Immature natural killer cell (primary cell): ENCODE data around the gene CNIH3. TPM values are rescaled to one million over a fixed set of nuclear protein-coding genes. Genes with fewer than 3 reads are reported as not detected.
A peak's percentile ranks its signal among the peaks of the same experiment; 100 is the strongest.
"Not testable (repeated sequence)": the region's sequence is repeated elsewhere in the genome, so short reads cannot be mapped to it uniquely, and the experiment has no call there.

Experiments
- DNase-seq, 3 donors: peaks; one replicate each; pipeline ENCODE4 v3.0.0; 2022; ENCODE audit warnings: mixed read lengths in 1 of 3
- H3K27ac Mint-ChIP-seq, 6 donors: one replicate each; pipeline ENCODE4 v1.8.0; 2020; ENCODE audit warnings: mixed read lengths in 6 of 6, mild to moderate bottlenecking in 5 of 6, inconsistent platforms in 4 of 6, moderate library complexity in 3 of 6
- H3K27me3 Mint-ChIP-seq, 3 donors: one replicate each; pipeline ENCODE4 v1.8.0; 2020 to 2021; ENCODE audit warnings: low read depth in 3 of 3, mild to moderate bottlenecking in 3 of 3, mixed read lengths in 3 of 3, moderate library complexity in 3 of 3, inconsistent platforms in 1 of 3
- H3K36me3 Mint-ChIP-seq, 3 donors: one replicate each; pipeline ENCODE4 v1.8.0; 2020; ENCODE audit warnings: mixed read lengths in 3 of 3, inconsistent platforms in 2 of 3, mild to moderate bottlenecking in 2 of 3
- H3K4me1 Mint-ChIP-seq, 2 donors: one replicate each; pipeline ENCODE4 v1.8.0; 2020; ENCODE audit warnings: inconsistent platforms in 2 of 2, mild to moderate bottlenecking in 2 of 2, mixed read lengths in 2 of 2, moderate library complexity in 1 of 2
- H3K4me3 Mint-ChIP-seq, 5 donors: one replicate each; pipeline ENCODE4 v1.8.0; 2020; ENCODE audit warnings: mild to moderate bottlenecking in 5 of 5, mixed read lengths in 5 of 5, inconsistent platforms in 3 of 5, moderate library complexity in 3 of 5
- H3K9me3 Mint-ChIP-seq, 6 donors: one replicate each; pipeline ENCODE4 v1.8.0; 2020; ENCODE audit warnings: mild to moderate bottlenecking in 6 of 6, mixed read lengths in 6 of 6, inconsistent platforms in 4 of 6, moderate library complexity in 3 of 6
- polyA plus RNA-seq, 3 donors: library from polyadenylated mRNA; unstranded; fragments of 300-500 nt; fragmentation: Illumina TruSeq; gene quantifications; one replicate each; pipeline ENCODE4 v1.2.3, GENCODE V29; 2021

CNIH3 gene
- polyA plus RNA-seq, result 1 to 10 TPM; 1.3 to 2.0 (median 1.7) TPM

DNA sequence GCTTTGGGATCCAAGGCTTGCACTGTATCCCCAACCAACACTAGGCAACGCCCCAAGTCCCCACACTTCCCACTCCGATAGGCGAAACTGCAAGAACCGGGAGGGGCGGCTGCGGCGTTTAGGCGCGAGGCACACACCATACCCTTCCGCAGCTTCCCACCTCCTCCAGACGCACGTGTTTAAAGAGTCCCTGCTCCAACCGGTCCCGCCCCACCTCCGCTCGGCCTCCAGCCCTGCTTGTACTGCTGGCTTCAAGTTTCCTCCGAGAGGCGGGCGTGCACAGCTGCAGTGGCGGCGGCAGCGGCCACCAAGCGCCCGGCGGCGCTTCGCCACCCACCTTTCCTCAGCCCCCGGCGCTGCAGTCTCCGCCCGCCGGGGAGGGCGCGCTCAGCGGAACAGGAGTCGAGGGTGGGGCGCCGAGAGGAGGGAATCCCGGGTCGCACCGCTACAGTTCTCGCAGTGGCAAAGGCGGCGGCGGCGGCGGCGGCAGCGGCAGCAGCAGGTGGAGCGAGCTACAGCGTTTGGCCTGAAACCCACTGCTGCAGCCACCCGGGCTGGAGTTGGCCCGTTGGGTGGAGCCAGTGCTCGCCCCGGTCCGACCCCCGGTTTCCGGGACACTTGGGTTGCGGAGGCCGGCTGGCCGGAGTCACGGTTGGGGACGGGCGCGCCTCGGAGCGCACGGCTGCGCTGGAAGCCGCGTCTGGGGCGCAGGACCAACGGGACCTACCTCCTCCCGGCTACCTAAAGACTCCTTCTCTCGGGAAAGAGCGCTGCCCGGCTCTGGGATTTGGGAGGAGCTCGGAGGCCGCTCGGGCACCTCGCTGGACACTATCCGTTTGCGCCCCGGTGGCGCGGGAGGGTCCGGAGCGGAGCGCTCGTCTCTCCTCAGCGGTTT, at the start of gene CNIH3:
TSS of gene CNIH3 (plus strand) at position 457 of the 895 bp plus-strand sequence. CDS start 858 bp downstream, outside the sequence.
- H3K36me3 Mint-ChIP-seq, result peaks cover 0 to 5% (median 0%) of the 10 kb centered on the region in 3 donors
- peaks cover 12 to 13% of the 10 kb centered on the region in 2 donors for H3K4me1 Mint-ChIP-seq
- H3K9me3 Mint-ChIP-seq, result no peaks in the 10 kb centered on the region
- H3K27ac Mint-ChIP-seq, result no peak within 1 kb of the TSS
- peak in 2 of 3 donors; percentile 29 to 31 for DNase-seq
- H3K27me3 Mint-ChIP-seq, result peaks cover 12 to 46% (median 15%) of the 10 kb centered on the region in 3 donors
- H3K4me3 Mint-ChIP-seq, result peak within 1 kb of the TSS; percentile 60 to 77 (median 69)

GRCh38 chr1:224566492-224566891, 49.6 kb upstream of the CNIH3 start:
- not testable (repeated sequence) for H3K4me1 Mint-ChIP-seq, H3K9me3 Mint-ChIP-seq, DNase-seq, H3K36me3 Mint-ChIP-seq, H3K27me3 Mint-ChIP-seq, H3K4me3 Mint-ChIP-seq, H3K27ac Mint-ChIP-seq

DNA sequence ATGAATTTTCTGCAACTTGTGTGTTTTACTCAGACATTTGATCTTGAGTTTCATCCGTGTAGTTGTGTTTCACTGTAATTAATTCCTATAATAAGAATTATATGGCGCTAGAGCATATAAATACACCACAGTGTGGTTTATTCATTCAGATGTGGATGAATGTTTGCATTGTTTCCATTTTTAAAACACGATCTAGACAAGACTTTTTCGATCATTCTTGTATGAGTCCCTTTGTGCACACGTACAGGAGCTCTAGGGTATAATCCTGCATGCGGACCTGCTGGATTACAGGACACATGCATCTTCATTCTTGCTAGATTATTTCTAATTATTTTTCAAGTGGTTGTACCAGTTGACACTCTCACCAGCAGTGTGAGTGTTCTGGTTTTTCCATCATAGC, 46.8 kb upstream of the CNIH3 start:
- Mint-ChIP-seq H3K9me3 (no peaks in the 10 kb centered on the region), H3K27me3 (peaks cover 0 to 8% (median 7%) of the 10 kb centered on the region in 3 donors), H3K4me1 (no peaks in the 10 kb centered on the region), H3K36me3 (peaks cover 0 to 3% (median 0%) of the 10 kb centered on the region in 3 donors), H3K4me3 (no peak overlapping the region), H3K27ac (no peak overlapping the region)
- no peak for DNase-seq

- H3K27ac Mint-ChIP-seq, DNase-seq, H3K4me3 Mint-ChIP-seq, H3K36me3 Mint-ChIP-seq, H3K9me3 Mint-ChIP-seq, H3K4me1 Mint-ChIP-seq: not testable (repeated sequence)
- H3K27me3 Mint-ChIP-seq, result peaks cover 2 to 14% (median 8%) of the 10 kb centered on the region in 3 donors
Measured at GRCh38 chr1:224571975-224572374, 44.1 kb upstream of the CNIH3 start.

- no peak for DNase-seq
- H3K27ac Mint-ChIP-seq, result no peak overlapping the region
- no peak overlapping the region for H3K4me3 Mint-ChIP-seq
- peaks cover 2 to 21% (median 11%) of the 10 kb centered on the region in 3 donors for H3K27me3 Mint-ChIP-seq
- H3K4me1 Mint-ChIP-seq, result no peaks in the 10 kb centered on the region
- peaks cover 4 to 19% (median 11%) of the 10 kb centered on the region in 6 donors for H3K9me3 Mint-ChIP-seq
- peaks cover 0 to 7% (median 3%) of the 10 kb centered on the region in 3 donors for H3K36me3 Mint-ChIP-seq
Measured at GRCh38 chr1:224579526-224579925, 36.6 kb upstream of the CNIH3 start.

DNA sequence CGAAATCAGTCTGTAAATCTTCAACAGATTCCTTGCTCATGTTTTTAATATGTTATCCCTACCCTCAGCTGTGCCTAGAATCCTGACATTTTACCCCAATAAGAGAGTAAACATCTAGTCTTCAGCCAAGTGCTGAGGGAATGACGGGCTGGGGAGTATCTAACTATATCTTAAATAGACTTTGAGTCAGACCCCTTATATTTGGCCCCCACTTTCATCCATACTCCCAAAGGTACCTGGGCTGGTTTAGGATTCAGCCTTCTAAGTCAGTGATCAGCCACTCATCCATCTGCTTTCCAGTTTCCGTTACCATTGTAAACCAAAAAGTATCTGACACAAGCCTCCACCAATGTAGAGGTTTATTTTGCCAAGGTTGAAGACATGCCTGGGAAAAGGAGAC, 36.1 kb upstream of the CNIH3 start:
- Mint-ChIP-seq H3K4me3 (no peak overlapping the region), H3K36me3 (peaks cover 0 to 7% (median 3%) of the 10 kb centered on the region in 3 donors), H3K27ac (no peak overlapping the region), H3K27me3 (peaks cover 3 to 21% (median 11%) of the 10 kb centered on the region in 3 donors), H3K4me1 (no peaks in the 10 kb centered on the region), H3K9me3 (peaks cover 4 to 19% (median 11%) of the 10 kb centered on the region in 6 donors)
- no peak for DNase-seq

GRCh38 chr1:224582041-224582440, 34.1 kb upstream of the CNIH3 start:
- H3K27me3 Mint-ChIP-seq, result peaks cover 4 to 13% (median 9%) of the 10 kb centered on the region in 3 donors

GRCh38 chr1:224583774-224584173, 32.3 kb upstream of the CNIH3 start:
- Mint-ChIP-seq H3K9me3 (peaks cover 0 to 2% (median 0%) of the 10 kb centered on the region in 6 donors), H3K4me3 (no peak overlapping the region), H3K4me1 (no peaks in the 10 kb centered on the region), H3K27ac (no peak overlapping the region), H3K27me3 (peaks cover 4 to 8% (median 7%) of the 10 kb centered on the region in 3 donors), H3K36me3 (peaks cover 0 to 3% (median 0%) of the 10 kb centered on the region in 3 donors)
- no peak for DNase-seq

More at GRCh38 chr1:224582041-224582440, 34.1 kb upstream of the CNIH3 start:
- no peak overlapping the region for H3K27ac Mint-ChIP-seq
- H3K36me3 Mint-ChIP-seq, result peaks cover 0 to 5% (median 3%) of the 10 kb centered on the region in 3 donors
- H3K4me1 Mint-ChIP-seq, result no peaks in the 10 kb centered on the region
- no peak overlapping the region for H3K4me3 Mint-ChIP-seq
- H3K9me3 Mint-ChIP-seq, result peaks cover 1 to 11% (median 4%) of the 10 kb centered on the region in 6 donors
- no peak for DNase-seq

- Mint-ChIP-seq H3K4me3 (no peak overlapping the region), H3K4me1 (no peaks in the 10 kb centered on the region), H3K27ac (no peak overlapping the region), H3K9me3 (no peaks in the 10 kb centered on the region), H3K36me3 (no peaks in the 10 kb centered on the region), H3K27me3 (peaks cover 4 to 5% (median 4%) of the 10 kb centered on the region in 3 donors)
- DNase-seq, result no peak
Measured at GRCh38 chr1:224585051-224585450, 31.1 kb upstream of the CNIH3 start.

- Mint-ChIP-seq H3K4me1 (peaks cover 3 to 4% of the 10 kb centered on the region in 2 donors), H3K36me3 (no peaks in the 10 kb centered on the region), H3K27ac (no peak overlapping the region), H3K27me3 (peaks cover 0 to 6% (median 0%) of the 10 kb centered on the region in 3 donors), H3K9me3 (no peaks in the 10 kb centered on the region), H3K4me3 (no peak overlapping the region)
- no peak for DNase-seq
Measured at GRCh38 chr1:224587051-224587450, 29.1 kb upstream of the CNIH3 start.

GRCh38 chr1:224588515-224588914, 27.6 kb upstream of the CNIH3 start:
- Mint-ChIP-seq H3K36me3 (no peaks in the 10 kb centered on the region), H3K27ac (no peak overlapping the region), H3K9me3 (no peaks in the 10 kb centered on the region), H3K4me1 (peaks cover 18% of the 10 kb centered on the region in 2 donors), H3K4me3 (no peak overlapping the region), H3K27me3 (peaks cover 0 to 6% (median 0%) of the 10 kb centered on the region in 3 donors)
- DNase-seq, result no peak

DNA sequence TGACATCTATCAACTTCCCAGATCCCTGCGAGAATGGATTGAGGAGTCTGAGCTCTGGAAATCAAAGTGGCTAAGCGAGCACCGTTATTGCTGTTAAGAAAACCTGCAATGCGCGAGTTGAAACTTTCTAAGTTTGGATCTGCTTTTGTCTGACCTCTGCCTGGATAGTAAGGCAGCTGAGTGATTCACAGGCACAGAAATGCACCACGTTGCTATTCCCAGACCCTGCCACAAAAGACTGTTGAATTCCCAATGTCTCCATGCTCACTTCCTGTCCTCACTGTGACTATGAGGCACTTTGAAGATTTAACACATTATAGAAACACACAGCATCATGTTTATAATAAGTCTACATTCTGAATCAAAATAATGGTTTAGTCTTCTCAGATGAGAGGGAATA, 27.1 kb upstream of the CNIH3 start:
- H3K36me3 Mint-ChIP-seq, result no peaks in the 10 kb centered on the region
- peaks cover 0 to 6% (median 0%) of the 10 kb centered on the region in 3 donors for H3K27me3 Mint-ChIP-seq
- peaks cover 18 to 19% of the 10 kb centered on the region in 2 donors for H3K4me1 Mint-ChIP-seq
- no peak overlapping the region for H3K4me3 Mint-ChIP-seq
- no peak for DNase-seq
- no peaks in the 10 kb centered on the region for H3K9me3 Mint-ChIP-seq
- H3K27ac Mint-ChIP-seq, result no peak overlapping the region

DNA sequence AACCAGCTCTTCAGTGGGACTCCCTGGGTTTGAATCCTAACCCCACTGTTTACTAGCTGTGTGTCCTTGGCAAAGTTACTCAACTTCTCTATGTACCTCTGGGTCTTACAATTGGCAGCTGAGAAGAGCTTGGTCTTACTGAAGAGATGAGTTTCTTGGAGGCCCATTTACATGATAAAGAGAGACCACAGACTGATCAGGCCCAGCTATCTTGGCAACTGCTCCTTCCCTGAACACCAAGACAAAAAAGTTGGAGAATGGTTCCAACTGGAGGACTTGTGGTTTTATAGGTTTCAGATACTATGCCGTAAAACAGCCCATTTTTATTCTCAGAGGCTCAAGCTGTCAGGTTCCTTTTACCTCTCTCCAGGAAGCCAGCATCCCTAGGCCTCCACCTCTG, 24.8 kb upstream of the CNIH3 start:
- Mint-ChIP-seq H3K36me3 (no peaks in the 10 kb centered on the region), H3K27ac (no peak overlapping the region), H3K27me3 (peaks cover 0 to 4% (median 0%) of the 10 kb centered on the region in 3 donors), H3K4me1 (peaks cover 18 to 19% of the 10 kb centered on the region in 2 donors), H3K9me3 (no peaks in the 10 kb centered on the region), H3K4me3 (no peak overlapping the region)
- no peak for DNase-seq
